Activated CD4-positive, alpha-beta T cell treated with anti-CD3 and anti-CD28 coated beads, Interleukin-2, amount 10 ng/mL, durations not matched to agents 7 days and 5 days (primary cell): ENCODE data around the gene SLC25A45. TPM values are rescaled to one million over a fixed set of nuclear protein-coding genes. Genes with fewer than 3 reads are reported as not detected.
A peak's percentile ranks its signal among the peaks of the same experiment; 100 is the strongest.

ENCODE experiments used
- CTCF ChIA-PET: fragments of 350-600 bp; sonication (Branson Sonifier 250); formaldehyde crosslinking; loops from one replicate; lab custom pipeline; 2021; ENCODE audit warnings: antibody characterized with exemption; lab: Charles Lee
- POLR2A ChIA-PET: fragments of 350-600 bp; sonication (Branson Sonifier 250); formaldehyde crosslinking; loops from one replicate; lab custom pipeline; 2021; ENCODE audit warnings: antibody characterized with exemption; lab: Charles Lee
- DNase-seq: peaks from one replicate; pipeline ENCODE4 v3.0.0-alpha.2; 2020
- H3K27ac Mint-ChIP-seq: one replicate; pipeline ENCODE4 v1.8.0; 2021; ENCODE audit warnings: mild to moderate bottlenecking, moderate library complexity, mixed read lengths
- H3K27me3 Mint-ChIP-seq: one replicate; pipeline ENCODE4 v1.8.0; 2021; ENCODE audit warnings: mixed read lengths
- H3K36me3 Mint-ChIP-seq: one replicate; pipeline ENCODE4 v1.8.0; 2021; ENCODE audit warnings: low read depth, mixed read lengths
- H3K4me1 Mint-ChIP-seq: one replicate; pipeline ENCODE4 v1.8.0; 2021; ENCODE audit warnings: mixed read lengths
- H3K4me3 Mint-ChIP-seq: one replicate; pipeline ENCODE4 v1.8.0; 2021; ENCODE audit warnings: mild to moderate bottlenecking, moderate library complexity, mixed read lengths
- H3K9me3 Mint-ChIP-seq: one replicate; pipeline ENCODE4 v1.8.0; 2021; ENCODE audit warnings: mixed read lengths
- total RNA-seq, 2 experiments: library from RNA; stranded (reverse); gene quantifications; one replicate each; pipeline ENCODE4 v1.2.3, GENCODE V29; 2021

Gene SLC25A45
- total RNA-seq, 2 experiments from 2014 or later: 40.9 TPM

GRCh38 chr11:65362320-65362931, 20.0 kb downstream of the SLC25A45 start:
- no peak overlapping the region for H3K4me3 Mint-ChIP-seq
- no peaks in the 10 kb centered on the region for H3K27me3 Mint-ChIP-seq
- H3K4me1 Mint-ChIP-seq: peaks cover 14% of the 10 kb centered on the region
- no peaks in the 10 kb centered on the region for H3K9me3 Mint-ChIP-seq
- no peaks in the 10 kb centered on the region for H3K36me3 Mint-ChIP-seq
- ChIA-PET CTCF (interaction anchor here (0.8 to 1.3 kb wide), 4 partner anchors 14 to 178 kb away, joined by 3 to 5 read pairs (median 4); no protein-coding TSS in a partner anchor), POLR2A (no interaction called here)
- no peak for DNase-seq
- peak overlapping the region; percentile 32 for H3K27ac Mint-ChIP-seq

- ChIA-PET POLR2A (interaction anchor here (0.6 kb wide), 1 partner anchor 142 kb away, joined by 3 read pairs; no protein-coding TSS in a partner anchor), CTCF (interaction anchor here (0.6 to 1.2 kb wide), 11 partner anchors 28 to 489 kb away, joined by 3 to 4 read pairs (median 3); partner anchors contain the start of gene CDC42EP2)
- Mint-ChIP-seq H3K27me3 (peaks cover 4% of the 10 kb centered on the region), H3K4me1 (peaks cover 24% of the 10 kb centered on the region), H3K4me3 (no peak overlapping the region), H3K27ac (no peak overlapping the region), H3K36me3 (no peaks in the 10 kb centered on the region), H3K9me3 (no peaks in the 10 kb centered on the region)
- DNase-seq: no peak
Measured at GRCh38 chr11:65357856-65358356, 24.5 kb downstream of the SLC25A45 start.

GRCh38 chr11:65356394-65356972, 26.0 kb downstream of the SLC25A45 start:
- H3K27me3 Mint-ChIP-seq: peaks cover 4% of the 10 kb centered on the region
- H3K27ac Mint-ChIP-seq: no peak overlapping the region
- H3K4me3 Mint-ChIP-seq: peak overlapping the region; percentile 51
- POLR2A ChIA-PET: no interaction called here
- CTCF ChIA-PET: interaction anchor here (0.7 to 1.3 kb wide), 4 partner anchors 10 to 150 kb away, joined by 3 to 4 read pairs (median 3); no protein-coding TSS in a partner anchor
- H3K4me1 Mint-ChIP-seq: peaks cover 16% of the 10 kb centered on the region
- H3K9me3 Mint-ChIP-seq: no peaks in the 10 kb centered on the region
- no peak for DNase-seq
- H3K36me3 Mint-ChIP-seq: peaks cover 8% of the 10 kb centered on the region

GRCh38 chr11:65355776-65356393, 26.6 kb downstream of the SLC25A45 start:
- H3K4me1 Mint-ChIP-seq: peaks cover 16% of the 10 kb centered on the region
- POLR2A ChIA-PET: no interaction called here
- CTCF ChIA-PET: interaction anchor here (0.7 to 1.3 kb wide), 7 partner anchors 9 to 214 kb away, joined by 3 to 4 read pairs (median 3); partner anchors contain the start of gene ZNRD2
- H3K27ac Mint-ChIP-seq: peak overlapping the region; percentile 68
- peaks cover 10% of the 10 kb centered on the region for H3K36me3 Mint-ChIP-seq
- H3K4me3 Mint-ChIP-seq: peak overlapping the region; percentile 85
- H3K27me3 Mint-ChIP-seq: peaks cover 4% of the 10 kb centered on the region
- H3K9me3 Mint-ChIP-seq: no peaks in the 10 kb centered on the region
- DNase-seq: no peak

- peaks cover 10% of the 10 kb centered on the region for H3K36me3 Mint-ChIP-seq
- peaks cover 16% of the 10 kb centered on the region for H3K4me1 Mint-ChIP-seq
- H3K27ac Mint-ChIP-seq: peak overlapping the region; percentile 83
- H3K4me3 Mint-ChIP-seq: peak overlapping the region; percentile 85
- H3K27me3 Mint-ChIP-seq: peaks cover 4% of the 10 kb centered on the region
- peak; percentile 68 for DNase-seq
- POLR2A ChIA-PET: no interaction called here
- CTCF ChIA-PET: interaction anchor here (0.9 to 1.3 kb wide), 5 partner anchors 13 to 215 kb away, joined by 3 to 4 read pairs (median 3); partner anchors contain the start of gene ZNRD2
- H3K9me3 Mint-ChIP-seq: no peaks in the 10 kb centered on the region
Measured at GRCh38 chr11:65355013-65355775, 27.3 kb downstream of the SLC25A45 start.

GRCh38 chr11:65354265-65355012, 28.0 kb downstream of the SLC25A45 start, which contains the start of gene TIGD3:
Gene TIGD3 (plus strand): TSS chr11:65354751. CDS start chr11:65355809, 1,058 bp downstream.
- DNase-seq: peak; percentile 97
- Mint-ChIP-seq H3K36me3 (peaks cover 15% of the 10 kb centered on the region), H3K27me3 (peaks cover 4% of the 10 kb centered on the region), H3K4me1 (peaks cover 16% of the 10 kb centered on the region), H3K27ac (peak within 1 kb of the TSS; percentile 83), H3K9me3 (no peaks in the 10 kb centered on the region), H3K4me3 (peak within 1 kb of the TSS; percentile 85)
- POLR2A ChIA-PET: no interaction called here
- CTCF ChIA-PET: interaction anchor here (0.6 kb wide), 1 partner anchor 403 kb away, joined by 3 read pairs; no protein-coding TSS in a partner anchor

- Mint-ChIP-seq H3K9me3 (no peaks in the 10 kb centered on the region), H3K4me3 (peak overlapping the region; percentile 65), H3K27ac (peak overlapping the region; percentile 58), H3K36me3 (peaks cover 19% of the 10 kb centered on the region), H3K27me3 (peaks cover 4% of the 10 kb centered on the region), H3K4me1 (peaks cover 16% of the 10 kb centered on the region)
- CTCF ChIA-PET: interaction anchor here (0.6 kb wide), 2 partner anchors 107 to 402 kb away, joined by 3 read pairs; no protein-coding TSS in a partner anchor
- no peak for DNase-seq
- POLR2A ChIA-PET: no interaction called here
Measured at GRCh38 chr11:65353900-65354264, 28.6 kb downstream of the SLC25A45 start.

- Mint-ChIP-seq H3K9me3 (no peaks in the 10 kb centered on the region), H3K4me3 (peak overlapping the region; percentile 51), H3K4me1 (peaks cover 16% of the 10 kb centered on the region), H3K27ac (peak overlapping the region; percentile 58), H3K36me3 (peaks cover 23% of the 10 kb centered on the region), H3K27me3 (peaks cover 4% of the 10 kb centered on the region)
- ChIA-PET CTCF (interaction anchor here (0.6 kb wide), 1 partner anchor 108 kb away, joined by 3 read pairs; no protein-coding TSS in a partner anchor), POLR2A (no interaction called here)
- DNase-seq: no peak
Measured at GRCh38 chr11:65353376-65353775, 29.1 kb downstream of the SLC25A45 start.

GRCh38 chr11:65352783-65353182, 29.7 kb downstream of the SLC25A45 start:
- ChIA-PET CTCF (no interaction called here), POLR2A (no interaction called here)
- Mint-ChIP-seq H3K4me3 (no peak overlapping the region), H3K36me3 (peaks cover 23% of the 10 kb centered on the region), H3K27me3 (peaks cover 4% of the 10 kb centered on the region), H3K4me1 (peaks cover 16% of the 10 kb centered on the region), H3K9me3 (no peaks in the 10 kb centered on the region), H3K27ac (no peak overlapping the region)
- DNase-seq: no peak

- ChIA-PET CTCF (interaction anchor here (1.0 to 1.6 kb wide), 3 partner anchors 22 to 36 kb away, joined by 3 to 5 read pairs (median 4); no protein-coding TSS in a partner anchor), POLR2A (interaction anchor here (0.6 kb wide), 1 partner anchor 159 kb away, joined by 4 read pairs; no protein-coding TSS in a partner anchor)
- no peak overlapping the region for H3K4me3 Mint-ChIP-seq
- H3K4me1 Mint-ChIP-seq: peaks cover 16% of the 10 kb centered on the region
- H3K27me3 Mint-ChIP-seq: no peaks in the 10 kb centered on the region
- H3K9me3 Mint-ChIP-seq: no peaks in the 10 kb centered on the region
- peaks cover 26% of the 10 kb centered on the region for H3K36me3 Mint-ChIP-seq
- no peak overlapping the region for H3K27ac Mint-ChIP-seq
- no peak for DNase-seq
Measured at GRCh38 chr11:65351511-65351910, 30.9 kb downstream of the SLC25A45 start.

GRCh38 chr11:65341856-65342255, 40.6 kb downstream of the SLC25A45 start:
- H3K27ac Mint-ChIP-seq: no peak overlapping the region
- DNase-seq: no peak
- no peaks in the 10 kb centered on the region for H3K9me3 Mint-ChIP-seq
- H3K4me3 Mint-ChIP-seq: no peak overlapping the region
- POLR2A ChIA-PET: no interaction called here
- H3K4me1 Mint-ChIP-seq: peaks cover 17% of the 10 kb centered on the region
- CTCF ChIA-PET: interaction anchor here (0.7 to 1.3 kb wide), 2 partner anchors 12 to 180 kb away, joined by 3 to 6 read pairs; no protein-coding TSS in a partner anchor
- H3K36me3 Mint-ChIP-seq: peaks cover 40% of the 10 kb centered on the region
- no peaks in the 10 kb centered on the region for H3K27me3 Mint-ChIP-seq
